ENCODE results near the gene CEP350.
"Not testable (repeated sequence)": the region's sequence is repeated elsewhere in the genome, so short reads cannot be mapped to it uniquely, and the experiment has no call there.

Gene CEP350

GRCh38 chr1:179939941-179940340 lies 14.7 kb upstream of the CEP350 start:
- no peak for DNase-seq (ENCODE audit: low read depth in 2 of 2)

- DNase-seq (ENCODE audit: low read depth in 2 of 2) = no peak
Observed at GRCh38 chr1:179941454-179941853, 13.2 kb upstream of the CEP350 start.

- DNase-seq (ENCODE audit: low read depth in 2 of 2) = no peak
Observed at GRCh38 chr1:179950651-179951050, 4.0 kb upstream of the CEP350 start.

- DNase-seq (ENCODE audit: low read depth in 2 of 2) = no peak
Observed at GRCh38 chr1:179951383-179952144, 3.0 kb upstream of the CEP350 start.

GRCh38 chr1:179952186-179952585 lies 2.4 kb upstream of the CEP350 start:
- DNase-seq (ENCODE audit: low read depth in 2 of 2) = no peak

GRCh38 chr1:179953974-179954492 lies 577 bp upstream of the CEP350 start:
- DNase-seq (ENCODE audit: low read depth in 2 of 2) = peak in 1 of 2 donors; percentile 29

- no peak for DNase-seq (ENCODE audit: low read depth in 2 of 2)
Observed at GRCh38 chr1:179955287-179955680, 674 bp downstream of the CEP350 start.

- DNase-seq (ENCODE audit: low read depth in 2 of 2) = no peak
Observed at GRCh38 chr1:179955731-179956130, 1.1 kb downstream of the CEP350 start.

- DNase-seq (ENCODE audit: low read depth in 2 of 2) = no peak
Observed at GRCh38 chr1:179958359-179958758, 3.7 kb downstream of the CEP350 start.

GRCh38 chr1:179962168-179962567 lies 7.6 kb downstream of the CEP350 start:
- DNase-seq (ENCODE audit: low read depth in 2 of 2) = not testable (repeated sequence)

- DNase-seq (ENCODE audit: low read depth in 2 of 2) = no peak
Observed at GRCh38 chr1:179966551-179966950, 11.9 kb downstream of the CEP350 start.

GRCh38 chr1:179968284-179968993 lies 13.8 kb downstream of the CEP350 start:
- DNase-seq (ENCODE audit: low read depth in 2 of 2) = no peak

GRCh38 chr1:179968994-179969919 lies 14.6 kb downstream of the CEP350 start:
- DNase-seq (ENCODE audit: low read depth in 2 of 2) = no peak

- no peak for DNase-seq (ENCODE audit: low read depth in 2 of 2)
Observed at GRCh38 chr1:179969962-179970361, 15.4 kb downstream of the CEP350 start.

GRCh38 chr1:179971563-179972496 lies 17.2 kb downstream of the CEP350 start:
- no peak for DNase-seq (ENCODE audit: low read depth in 2 of 2)

- no peak for DNase-seq (ENCODE audit: low read depth in 2 of 2)
Observed at GRCh38 chr1:179973198-179974110, 18.8 kb downstream of the CEP350 start.

GRCh38 chr1:179976970-179977651 lies 22.5 kb downstream of the CEP350 start:
- DNase-seq (ENCODE audit: low read depth in 2 of 2) = no peak

- no peak for DNase-seq (ENCODE audit: low read depth in 2 of 2)
Observed at GRCh38 chr1:179978199-179979079, 23.8 kb downstream of the CEP350 start.

Measured in activated CD4-positive, alpha-beta T cell treated with anti-CD3 and anti-CD28 coated beads for 24 hours (primary cell).